ENCODE measurements around the gene KDSR.

The KDSR gene

DNA sequence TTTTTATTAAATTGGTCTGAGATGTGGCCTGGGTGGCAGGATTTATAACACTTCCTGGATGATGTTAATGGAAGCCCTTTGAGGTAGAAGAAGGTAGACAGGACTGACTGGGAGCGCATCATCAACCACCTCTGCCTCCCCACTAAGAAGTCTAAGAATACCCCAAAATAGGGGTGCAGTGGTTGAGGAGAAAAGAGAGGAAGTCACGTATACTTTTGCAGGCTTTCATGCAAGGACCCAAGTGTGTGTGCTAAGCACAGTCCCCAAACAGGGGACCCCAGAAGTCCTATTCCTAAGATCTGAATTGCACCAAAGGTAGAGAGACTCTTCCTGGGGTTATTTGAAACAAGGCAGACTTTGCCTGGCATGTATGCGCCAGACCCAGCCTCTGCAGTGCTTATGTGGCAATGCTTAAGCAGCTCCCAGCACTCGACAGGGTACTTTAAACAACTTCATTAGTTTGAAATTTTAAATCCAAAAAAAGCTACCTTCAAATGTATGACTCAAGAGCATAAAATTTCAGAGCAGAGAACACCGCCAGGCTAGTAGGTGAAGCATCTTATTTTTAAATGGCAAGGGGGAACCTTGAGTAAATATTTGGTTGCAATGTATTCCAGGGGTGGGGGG, 82.7 kb downstream of the KDSR start:
- no peak for DNase-seq (ENCODE audit: low read depth)

- no peak for DNase-seq (ENCODE audit: low read depth)
These were observed 83.5 kb downstream of the KDSR start for GRCh38 chr18:63283305-63284094.

DNA sequence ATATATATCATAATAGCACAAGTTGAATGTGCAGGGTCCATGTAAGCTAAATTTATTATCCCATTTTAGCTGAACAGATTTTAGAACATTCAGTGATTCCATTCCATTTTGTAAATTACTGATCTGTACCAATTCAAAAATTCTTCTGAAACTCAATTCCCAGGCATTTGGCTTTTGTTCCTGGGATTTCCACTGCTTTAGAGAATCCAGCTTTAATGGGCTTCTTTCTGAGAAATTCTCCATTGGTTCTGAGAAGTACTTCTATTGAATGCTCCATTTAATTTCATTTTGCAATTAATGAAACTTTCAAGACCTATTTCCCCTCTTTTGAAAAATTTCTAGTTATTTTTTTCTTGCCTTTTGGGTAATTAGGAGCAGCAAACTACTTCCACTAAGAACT, 84.2 kb downstream of the KDSR start:
- no peak for DNase-seq (ENCODE audit: low read depth)

All from stimulated activated CD8-positive, alpha-beta memory T cell treated with anti-CD3 and anti-CD28 coated beads, Interleukin-12 subunit alpha, Interleukin-12 subunit beta, amount 100 ng/mL, for 1 hour (primary cell).